Effector memory CD4-positive, alpha-beta T cell (primary cell): ENCODE results near the gene MAB21L4.

Source experiments
- DNase-seq, 3 donors: peaks; one replicate each; pipeline ENCODE4 v3.0.0-alpha.2; 2020
- H3K27ac ChIP-seq: 2 replicates; pipeline ENCODE4 v1.7.0; 2013; ENCODE audit warnings: mild to moderate bottlenecking, low read length, moderate library complexity; ENCODE audit not compliant: insufficient read depth, poor library complexity, severe bottlenecking
- H3K27me3 ChIP-seq: replicated peaks from 2 replicates; pipeline ENCODE4 v1.7.0; 2013; ENCODE audit warnings: mild to moderate bottlenecking, low read length; ENCODE audit not compliant: insufficient read depth, control insufficient read depth, poor library complexity, severe bottlenecking
- H3K36me3 ChIP-seq: 2 replicates; pipeline ENCODE4 v1.7.0; 2013; ENCODE audit warnings: mild to moderate bottlenecking, low read length, moderate library complexity; ENCODE audit not compliant: control insufficient read depth, insufficient read depth
- H3K4me1 ChIP-seq: 2 replicates; pipeline ENCODE4 v1.7.0; 2013; ENCODE audit warnings: low read length, mild to moderate bottlenecking; ENCODE audit not compliant: control insufficient read depth, insufficient read depth, poor library complexity, severe bottlenecking
- H3K4me3 ChIP-seq: 2 replicates; pipeline ENCODE4 v1.7.0; 2013; ENCODE audit warnings: low read length, low read depth, mild to moderate bottlenecking; ENCODE audit not compliant: insufficient read depth, poor library complexity, severe bottlenecking
- H3K9me3 ChIP-seq: 2 replicates; pipeline ENCODE4 v1.7.0; 2013; ENCODE audit warnings: mild to moderate bottlenecking, low read length, moderate library complexity; ENCODE audit not compliant: control insufficient read depth

Gene MAB21L4

DNA sequence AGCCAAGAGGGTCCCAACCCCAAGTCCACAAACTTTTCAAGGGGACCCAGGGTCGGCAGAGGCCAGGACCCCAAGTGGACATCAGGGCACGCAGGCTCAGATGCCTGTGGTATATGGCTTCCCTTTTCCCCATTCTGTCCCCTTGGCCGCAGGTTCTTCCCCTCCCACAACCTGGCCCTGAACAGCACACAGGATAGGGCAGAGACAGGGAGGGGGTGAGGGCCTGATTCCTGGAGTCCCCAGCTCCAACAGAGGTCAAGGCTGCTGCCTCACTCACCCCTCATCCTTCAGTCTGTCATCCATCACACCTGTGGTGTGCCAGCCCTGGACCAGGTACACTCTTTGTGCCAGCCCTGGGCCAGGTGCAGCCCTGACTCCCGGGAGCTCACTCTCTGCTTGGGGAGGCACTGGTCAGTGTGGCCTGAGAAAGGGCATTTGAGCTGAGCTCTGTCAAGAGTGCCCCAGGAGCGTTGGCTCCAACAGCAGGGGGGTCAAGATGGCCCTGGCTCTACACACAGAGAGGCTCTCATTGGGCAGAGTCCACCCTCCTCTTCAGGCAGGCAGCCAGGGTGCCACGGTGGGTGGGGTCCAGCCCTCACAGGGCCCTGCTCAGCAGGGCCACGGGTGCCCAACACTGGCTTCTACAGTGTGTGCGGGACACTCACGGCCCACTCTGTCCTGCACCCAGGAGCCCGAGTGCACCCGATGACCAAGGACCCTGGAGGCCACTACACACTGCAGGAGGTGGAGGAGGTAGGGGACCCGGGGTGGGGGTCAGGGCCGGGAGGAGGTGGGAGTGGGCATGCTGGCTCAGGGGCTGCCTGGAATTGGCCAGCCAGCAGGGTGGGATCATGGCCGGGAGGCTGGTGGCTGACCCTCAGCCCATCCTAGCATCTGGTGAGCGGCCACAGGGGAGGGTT is 25.7 kb downstream of the MAB21L4 start:
- Histone ChIP-seq H3K27ac (no peak overlapping the region), H3K27me3 (no peaks in the 10 kb centered on the region), H3K4me1 (no peaks in the 10 kb centered on the region), H3K36me3 (no peaks in the 10 kb centered on the region), H3K4me3 (no peak overlapping the region), H3K9me3 (no peaks in the 10 kb centered on the region)
- DNase-seq = no peak

DNA sequence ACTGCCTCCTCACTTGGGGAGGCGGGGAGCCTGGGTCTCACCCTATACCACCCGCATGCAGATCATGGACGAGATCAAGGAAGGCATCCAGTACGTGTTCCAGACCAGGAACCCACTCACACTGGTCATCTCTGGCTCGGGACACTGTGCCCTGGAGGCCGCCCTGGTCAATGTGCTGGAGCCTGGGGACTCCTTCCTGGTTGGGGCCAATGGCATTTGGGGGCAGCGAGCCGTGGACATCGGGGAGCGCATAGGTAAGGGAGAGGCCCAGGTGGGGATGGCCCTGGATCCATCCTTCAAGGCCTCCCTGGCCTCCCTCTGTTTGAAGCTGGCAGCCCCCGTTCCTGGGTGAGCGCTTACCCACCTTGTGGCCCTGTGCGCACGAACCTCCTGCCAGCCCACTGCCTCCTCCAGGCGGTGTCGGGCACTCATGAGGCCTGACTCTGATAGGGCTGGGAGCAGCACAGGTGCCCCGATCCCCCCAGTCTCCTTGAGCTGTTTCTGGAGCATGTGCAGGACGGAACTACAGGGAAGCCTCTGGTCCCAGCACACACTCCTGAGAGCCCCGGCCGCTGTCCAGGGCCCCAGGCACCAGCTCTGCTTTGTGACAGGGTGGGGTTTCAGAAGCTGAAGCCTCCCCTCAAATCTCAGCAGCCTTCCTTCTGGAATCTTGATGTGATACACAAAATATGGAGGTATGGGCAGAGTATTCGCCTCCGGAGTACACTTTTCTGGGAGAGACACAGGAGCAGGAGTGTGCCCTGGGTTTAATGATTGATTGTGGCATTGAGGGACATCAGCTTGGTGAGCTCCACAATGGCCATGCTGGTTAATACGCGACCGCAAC is 26.6 kb downstream of the MAB21L4 start:
- Histone ChIP-seq H3K27ac (no peak overlapping the region), H3K4me1 (no peaks in the 10 kb centered on the region), H3K27me3 (no peaks in the 10 kb centered on the region), H3K36me3 (no peaks in the 10 kb centered on the region), H3K4me3 (no peak overlapping the region), H3K9me3 (no peaks in the 10 kb centered on the region)
- DNase-seq = no peak

DNA sequence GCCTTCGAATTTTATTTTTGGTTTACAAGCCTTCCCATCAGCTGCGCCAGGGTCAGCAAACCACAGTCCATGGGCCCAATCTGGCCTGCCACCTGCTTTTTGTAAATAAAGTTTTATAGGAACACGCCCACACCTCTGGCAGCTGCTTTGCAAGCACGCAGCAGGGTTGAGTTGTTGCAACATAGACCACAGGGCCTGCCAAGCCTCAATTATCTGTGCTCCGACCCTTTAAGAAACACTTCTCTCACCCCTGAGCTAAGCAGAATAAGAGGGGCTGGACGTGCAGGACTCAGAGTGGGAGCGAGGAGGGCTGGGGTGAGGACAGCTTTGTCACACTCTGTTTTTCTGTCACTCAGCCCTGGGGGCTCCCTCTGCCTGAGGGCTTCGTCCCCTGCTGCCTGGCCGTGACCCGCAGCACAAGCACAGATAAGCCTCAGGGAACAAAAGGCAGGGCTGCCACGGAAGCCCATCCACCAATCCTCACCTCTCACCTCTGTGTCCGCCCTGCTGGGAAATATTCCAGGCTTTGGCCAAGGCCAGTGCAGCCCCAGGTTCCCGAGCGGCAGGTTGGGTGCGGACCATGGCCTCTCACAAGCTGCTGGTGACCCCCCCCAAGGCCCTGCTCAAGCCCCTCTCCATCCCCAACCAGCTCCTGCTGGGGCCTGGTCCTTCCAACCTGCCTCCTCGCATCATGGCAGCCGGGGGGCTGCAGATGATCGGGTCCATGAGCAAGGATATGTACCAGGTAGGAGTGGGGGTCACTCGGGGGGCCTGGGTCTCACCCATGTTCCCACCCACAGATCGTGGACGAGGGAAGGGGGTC is 27.5 kb downstream of the MAB21L4 start, which contains the start of gene AGXT:
Gene AGXT, plus strand, starts transcription at position 539 of the 823 bp plus-strand sequence. Its CDS starts 42 bp downstream, at position 581.
- Histone ChIP-seq H3K36me3 (no peaks in the 10 kb centered on the region), H3K4me3 (no peak within 1 kb of the TSS), H3K27me3 (no peaks in the 10 kb centered on the region), H3K4me1 (no peaks in the 10 kb centered on the region), H3K27ac (no peak within 1 kb of the TSS), H3K9me3 (no peaks in the 10 kb centered on the region)
- no peak for DNase-seq

- H3K9me3 ChIP-seq = no peaks in the 10 kb centered on the region
- H3K4me1 ChIP-seq = no peaks in the 10 kb centered on the region
- no peak overlapping the region for H3K27ac ChIP-seq
- no peaks in the 10 kb centered on the region for H3K36me3 ChIP-seq
- DNase-seq = no peak
- no peaks in the 10 kb centered on the region for H3K27me3 ChIP-seq
- H3K4me3 ChIP-seq = no peak overlapping the region
Observed at GRCh38 chr2:240865391-240865790, 30.6 kb downstream of the MAB21L4 start.

DNA sequence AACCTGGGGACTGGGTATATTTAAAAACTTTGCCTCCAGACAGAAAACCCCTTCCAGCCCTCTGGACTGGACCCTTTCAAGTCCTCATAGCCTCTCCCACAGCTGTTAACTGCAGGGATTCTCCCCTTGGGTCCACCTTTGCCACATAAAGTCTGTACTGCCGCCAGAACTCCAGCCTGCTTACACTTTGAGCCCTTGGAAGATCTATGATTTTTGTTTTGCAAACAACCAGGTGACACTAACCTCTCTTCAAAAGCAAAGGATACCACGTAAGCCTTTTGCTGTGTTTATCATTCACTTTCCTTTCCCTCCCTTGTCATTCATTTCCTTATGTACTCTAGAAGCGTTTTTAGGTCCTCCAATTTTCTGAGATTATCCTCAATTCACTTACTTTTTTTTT is 31.5 kb downstream of the MAB21L4 start:
- Histone ChIP-seq H3K36me3 (no peaks in the 10 kb centered on the region), H3K9me3 (no peaks in the 10 kb centered on the region), H3K4me3 (no peak overlapping the region), H3K27me3 (no peaks in the 10 kb centered on the region), H3K27ac (no peak overlapping the region), H3K4me1 (no peaks in the 10 kb centered on the region)
- no peak for DNase-seq

- Histone ChIP-seq H3K4me3 (no peak overlapping the region), H3K36me3 (no peaks in the 10 kb centered on the region), H3K4me1 (no peaks in the 10 kb centered on the region), H3K27ac (no peak overlapping the region), H3K9me3 (no peaks in the 10 kb centered on the region), H3K27me3 (no peaks in the 10 kb centered on the region)
- no peak for DNase-seq
Observed at GRCh38 chr2:240861547-240861946, 34.4 kb downstream of the MAB21L4 start.

- H3K27me3 ChIP-seq = no peaks in the 10 kb centered on the region
- H3K27ac ChIP-seq = no peak overlapping the region
- DNase-seq = no peak
Observed at GRCh38 chr2:240858871-240859270, 37.1 kb downstream of the MAB21L4 start.

GRCh38 chr2:240858321-240858720 is 37.6 kb downstream of the MAB21L4 start:
- DNase-seq = no peak
- no peak overlapping the region for H3K4me3 ChIP-seq
- no peak overlapping the region for H3K27ac ChIP-seq
- no peaks in the 10 kb centered on the region for H3K4me1 ChIP-seq
- no peaks in the 10 kb centered on the region for H3K9me3 ChIP-seq
- H3K36me3 ChIP-seq = no peaks in the 10 kb centered on the region
- no peaks in the 10 kb centered on the region for H3K27me3 ChIP-seq

More at GRCh38 chr2:240858871-240859270, 37.1 kb downstream of the MAB21L4 start:
- no peak overlapping the region for H3K4me3 ChIP-seq
- H3K36me3 ChIP-seq = no peaks in the 10 kb centered on the region
- no peaks in the 10 kb centered on the region for H3K9me3 ChIP-seq
- no peaks in the 10 kb centered on the region for H3K4me1 ChIP-seq

DNA sequence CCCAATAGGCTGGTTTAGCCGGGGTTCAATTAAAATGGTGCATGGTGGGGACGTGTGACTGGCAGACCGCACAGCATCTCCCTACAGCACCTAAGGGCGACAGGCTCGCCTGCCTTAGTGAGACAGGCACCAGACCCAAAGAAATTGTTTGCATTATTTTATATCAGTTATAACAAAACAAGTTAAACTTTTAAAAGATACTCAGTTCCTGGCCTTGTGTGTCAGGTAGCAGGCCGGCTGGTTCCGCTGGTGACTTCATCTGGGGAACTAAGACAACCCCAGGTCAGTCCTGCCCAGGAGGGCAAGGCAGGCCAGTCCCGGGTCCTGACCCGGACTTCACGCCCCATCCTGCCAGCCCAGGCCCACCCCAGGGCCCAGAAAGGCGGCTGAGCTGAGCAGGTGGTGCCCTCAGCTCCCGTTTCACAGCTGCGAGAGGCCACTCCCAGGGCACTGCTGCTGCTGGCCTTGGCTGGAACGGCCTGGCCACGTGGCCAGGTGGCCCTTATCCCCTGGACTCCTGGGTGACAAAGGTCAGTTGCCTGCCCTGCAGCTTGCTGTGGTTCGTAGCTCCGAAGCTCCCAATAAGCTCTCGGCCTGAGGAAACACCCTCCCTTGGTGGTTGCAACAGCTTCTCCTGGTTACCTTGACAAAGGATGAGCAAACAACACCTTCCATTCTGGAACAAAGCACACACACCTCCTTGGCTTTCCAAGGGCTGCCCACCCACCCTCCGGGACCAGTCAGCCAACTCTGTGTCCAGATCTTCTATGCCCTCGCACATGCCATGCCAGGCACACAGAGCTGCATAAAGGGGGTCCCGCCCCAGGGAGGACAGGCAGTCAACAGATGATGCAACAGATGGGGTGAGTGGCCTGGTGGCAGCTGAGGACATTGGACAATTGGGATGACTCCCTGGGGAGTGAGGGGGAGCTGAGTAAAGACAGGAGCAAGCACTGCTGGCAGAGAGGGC is 38.6 kb downstream of the MAB21L4 start:
- H3K4me1 ChIP-seq = no peaks in the 10 kb centered on the region
- no peak overlapping the region for H3K4me3 ChIP-seq
- H3K27ac ChIP-seq = no peak overlapping the region
- no peaks in the 10 kb centered on the region for H3K27me3 ChIP-seq
- H3K9me3 ChIP-seq = no peaks in the 10 kb centered on the region
- H3K36me3 ChIP-seq = no peaks in the 10 kb centered on the region
- DNase-seq = no peak
